SK-N-MC (cell line): Measurements from ENCODE around the gene ZNF385A.

Experiments
- EZH2 ChIP-seq: fragments of 200-600 bp; sonication (generic); IDR thresholded peaks from one replicate; pipeline ENCODE4 v1.6.1; 2017; ENCODE audit warnings: antibody characterized with exemption
- FOXP2 ChIP-seq: optimal IDR thresholded peaks from 2 replicates; pipeline ENCODE3; 2011; ENCODE audit warnings: mild to moderate bottlenecking, moderate library complexity; ENCODE audit not compliant: insufficient read depth; ENCODE audit errors: extremely low read length, control extremely low read depth
- POLR2AphosphoS5 ChIP-seq: IDR thresholded peaks from 2 replicates; pipeline ENCODE4 v1.6.1; 2012; ENCODE audit warnings: mild to moderate bottlenecking, low read depth, low read length, borderline replicate concordance

- TF ChIP-seq EZH2 (no peak), POLR2AphosphoS5 (no peak), FOXP2 (no peak)
These were observed 34.0 kb upstream of the ZNF385A start for GRCh38 chr12:54418441-54419087.
